Body of pancreas (tissue), 4 donors: ENCODE results near the gene CLEC5A. TPM values are rescaled to one million over a fixed set of nuclear protein-coding genes. Genes with fewer than 3 reads are reported as not detected.

Experiments
- ATAC-seq: fragments of 150-250 bp; one replicate; pipeline ENCODE4 v1.9.1; 2016
- DNase-seq, 4 donors: peaks; one replicate each; pipeline ENCODE4 v3.0.0-alpha.2; 2019
- H3K27ac ChIP-seq, 4 donors: fragments of 200-600 bp; sonication (generic); 1 replicate in 3 of 4; 2 replicates in 1 of 4; pipeline versions ENCODE4 v1.5.1 to v1.6.1; 2016 to 2019; ENCODE audit warnings: mild to moderate bottlenecking in 1 of 4, mixed read lengths in 1 of 4, moderate library complexity in 1 of 4
- H3K27me3 ChIP-seq, 2 donors: fragments of 200-600 bp; sonication (generic); one replicate each; pipeline ENCODE4 v1.6.0; 2016; ENCODE audit warnings: mild to moderate bottlenecking in 1 of 2
- H3K36me3 ChIP-seq, 2 donors: fragments of 200-600 bp; sonication (generic); replicated peaks in 1 of 2; 2 replicates each; pipeline ENCODE4 v1.5.1; 2016; ENCODE audit warnings: low read depth in 2 of 2; ENCODE audit not compliant: insufficient read depth in 1 of 2
- H3K4me1 ChIP-seq: fragments of 200-600 bp; sonication (generic); one replicate; pipeline ENCODE4 v1.6.0; 2016
- H3K4me3 ChIP-seq, 2 donors: fragments of 200-600 bp; sonication (generic); 1 replicate in 1 of 2; 2 replicates in 1 of 2; pipeline ENCODE4 v1.5.1; 2016 to 2019
- H3K9me3 ChIP-seq, 3 donors: fragments of 200-600 bp; sonication (generic); 1 replicate in 2 of 3; 2 replicates in 1 of 3; pipeline ENCODE4 v1.5.1; 2016
- POLR2A ChIP-seq, 3 donors: fragments of 450-650 bp; IDR thresholded peaks; one replicate each; pipeline ENCODE4 v1.6.1; 2016; ENCODE audit warnings: antibody characterized with exemption in 3 of 3, mild to moderate bottlenecking in 2 of 3
- WGBS, 2 donors: methylation state at CpG; one replicate each; pipeline ENCODE4 v1.1.5; 2017; 5-methylcytosine and 5-hydroxymethylcytosine counted together
- intact Hi-C: fragments of 100-400 bp; cut with DNase I; formaldehyde crosslinking; loops from one replicate; pipeline ENCODE4 v1.15.1; 2023
- total RNA-seq, 2 donors: library from RNA; depleted of rRNA; stranded (reverse); fragments of >200 nt; gene quantifications; one replicate each; pipeline ENCODE4 v1.1.0, GENCODE V29; 2016
- TF ChIP-seq, protein P1 (sequence below), 7 experiments: fragments of 450-650 bp in 4 of 7; fragments of 200-600 bp in 3 of 7; sonication (generic) in 3 of 7; IDR thresholded peaks; one replicate each; pipeline ENCODE4 v1.5.1; 2016 to 2019; ENCODE audit warnings: antibody characterized with exemption in 7 of 7

Gene CLEC5A
- total RNA-seq, 2 donors from 2014 or later = 0.99 to 1.6 TPM

DNA sequence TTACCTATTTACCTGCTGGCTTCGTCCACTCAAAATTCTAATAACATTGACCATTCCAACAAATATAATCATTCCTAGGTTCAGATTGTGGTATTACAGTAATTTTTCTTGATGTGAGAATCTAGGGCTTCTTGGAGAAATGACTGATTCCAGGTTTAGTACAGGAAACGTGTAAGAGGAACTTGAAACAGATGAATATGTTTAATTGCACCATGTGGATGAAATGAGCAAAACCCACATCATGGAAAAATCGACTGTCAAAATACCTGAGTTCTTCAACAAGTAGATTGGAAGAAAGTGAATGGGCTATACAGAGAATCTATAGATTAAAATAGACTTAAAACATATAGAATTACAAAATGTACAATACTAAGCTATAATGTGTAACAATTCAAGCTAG lies 55.4 kb downstream of the CLEC5A start:
- no peak overlapping the region for H3K27ac ChIP-seq
- no peak overlapping the region for H3K4me3 ChIP-seq
- H3K9me3 ChIP-seq = no peaks in the 10 kb centered on the region
- H3K27me3 ChIP-seq = no peaks in the 10 kb centered on the region
- intact Hi-C loops = no loop called here
- ATAC-seq = no peak
- 66 to 74% methylated on average over 3 of the region's 3 CpGs for WGBS, 2 donors
- no peak for TF ChIP-seq POLR2A (IDR thresholded peaks at IDR 0.05)
- TF ChIP-seq, protein P1, sequence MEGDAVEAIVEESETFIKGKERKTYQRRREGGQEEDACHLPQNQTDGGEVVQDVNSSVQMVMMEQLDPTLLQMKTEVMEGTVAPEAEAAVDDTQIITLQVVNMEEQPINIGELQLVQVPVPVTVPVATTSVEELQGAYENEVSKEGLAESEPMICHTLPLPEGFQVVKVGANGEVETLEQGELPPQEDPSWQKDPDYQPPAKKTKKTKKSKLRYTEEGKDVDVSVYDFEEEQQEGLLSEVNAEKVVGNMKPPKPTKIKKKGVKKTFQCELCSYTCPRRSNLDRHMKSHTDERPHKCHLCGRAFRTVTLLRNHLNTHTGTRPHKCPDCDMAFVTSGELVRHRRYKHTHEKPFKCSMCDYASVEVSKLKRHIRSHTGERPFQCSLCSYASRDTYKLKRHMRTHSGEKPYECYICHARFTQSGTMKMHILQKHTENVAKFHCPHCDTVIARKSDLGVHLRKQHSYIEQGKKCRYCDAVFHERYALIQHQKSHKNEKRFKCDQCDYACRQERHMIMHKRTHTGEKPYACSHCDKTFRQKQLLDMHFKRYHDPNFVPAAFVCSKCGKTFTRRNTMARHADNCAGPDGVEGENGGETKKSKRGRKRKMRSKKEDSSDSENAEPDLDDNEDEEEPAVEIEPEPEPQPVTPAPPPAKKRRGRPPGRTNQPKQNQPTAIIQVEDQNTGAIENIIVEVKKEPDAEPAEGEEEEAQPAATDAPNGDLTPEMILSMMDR (IDR thresholded peaks at IDR 0.05) = no peak
- no peaks in the 10 kb centered on the region for H3K36me3 ChIP-seq
- no peak for DNase-seq
- H3K4me1 ChIP-seq = no peaks in the 10 kb centered on the region

DNA sequence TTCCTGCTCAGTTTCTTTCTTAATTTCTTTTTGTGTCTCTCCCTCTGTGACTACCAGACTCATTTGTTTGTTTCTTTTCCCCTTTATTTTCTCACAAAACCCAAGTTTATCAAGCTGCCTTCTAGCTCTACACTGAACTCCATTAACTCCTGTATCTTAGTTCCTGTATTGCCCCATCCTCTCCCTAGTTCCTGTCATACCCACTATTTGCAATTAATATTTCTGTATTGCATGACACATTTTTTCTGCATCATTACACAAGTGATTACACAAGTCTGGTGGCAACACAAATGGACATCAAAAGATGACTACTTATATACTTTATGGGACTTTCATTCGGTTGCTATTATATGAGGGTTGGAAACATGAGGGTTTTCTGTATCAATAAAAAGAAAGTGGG lies 57.5 kb downstream of the CLEC5A start:
- 93 to 96% methylated on average over 1 of the region's 1 CpG for WGBS, 2 donors
- no peak overlapping the region for H3K27ac ChIP-seq
- no peak for DNase-seq
- no peaks in the 10 kb centered on the region for H3K27me3 ChIP-seq
- intact Hi-C loops = no loop called here
- no peak overlapping the region for H3K4me3 ChIP-seq
- H3K4me1 ChIP-seq = no peaks in the 10 kb centered on the region
- ATAC-seq = no peak
- H3K9me3 ChIP-seq = no peaks in the 10 kb centered on the region
- no peaks in the 10 kb centered on the region for H3K36me3 ChIP-seq
- TF ChIP-seq, protein P1 (IDR thresholded peaks at IDR 0.05) = no peak
- TF ChIP-seq POLR2A (IDR thresholded peaks at IDR 0.05) = no peak

DNA sequence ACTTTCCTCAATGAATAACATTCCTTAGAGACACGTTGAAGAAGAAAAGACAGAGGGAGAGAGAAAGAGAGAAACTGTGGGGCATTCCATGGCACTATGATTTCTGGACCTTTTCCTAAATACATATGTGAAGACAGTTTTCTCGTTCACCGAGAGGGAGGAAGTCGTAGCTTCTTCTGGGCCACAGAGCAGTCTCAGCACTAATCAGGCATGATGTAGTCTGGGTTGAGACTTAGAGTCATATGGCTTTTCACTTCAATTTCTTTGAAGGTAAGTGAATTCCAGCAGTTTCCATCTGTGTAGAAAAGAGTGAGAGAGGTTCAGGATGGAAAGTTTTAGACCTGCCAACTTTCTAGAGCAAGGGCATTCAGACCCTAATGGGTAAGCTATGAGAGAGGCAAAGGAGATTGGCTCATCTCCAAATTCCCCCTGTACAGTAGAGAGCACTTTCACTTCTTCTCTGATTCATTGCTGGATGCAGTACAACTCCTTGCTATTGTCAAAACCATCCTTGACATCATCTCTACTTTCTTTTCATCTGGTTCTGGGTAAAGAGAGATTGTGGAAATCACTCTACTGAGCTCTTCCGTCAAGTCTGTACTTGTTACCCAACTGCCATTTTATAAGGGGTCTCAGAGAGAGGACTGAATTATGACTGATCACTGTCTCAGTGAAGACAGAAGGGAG lies 62.1 kb downstream of the CLEC5A start:
- TF ChIP-seq, protein P1 (IDR thresholded peaks at IDR 0.05) = no peak
- TF ChIP-seq POLR2A (IDR thresholded peaks at IDR 0.05) = no peak
- H3K4me3 ChIP-seq = no peak overlapping the region
- DNase-seq (no peak), ATAC-seq (no peak)
- no peaks in the 10 kb centered on the region for H3K36me3 ChIP-seq
- 68 to 75% methylated on average over 5 of the region's 5 CpGs for WGBS, 2 donors
- H3K27me3 ChIP-seq = no peaks in the 10 kb centered on the region
- H3K4me1 ChIP-seq = no peaks in the 10 kb centered on the region
- H3K9me3 ChIP-seq = no peaks in the 10 kb centered on the region
- intact Hi-C loops = no loop called here
- H3K27ac ChIP-seq = no peak overlapping the region

DNA sequence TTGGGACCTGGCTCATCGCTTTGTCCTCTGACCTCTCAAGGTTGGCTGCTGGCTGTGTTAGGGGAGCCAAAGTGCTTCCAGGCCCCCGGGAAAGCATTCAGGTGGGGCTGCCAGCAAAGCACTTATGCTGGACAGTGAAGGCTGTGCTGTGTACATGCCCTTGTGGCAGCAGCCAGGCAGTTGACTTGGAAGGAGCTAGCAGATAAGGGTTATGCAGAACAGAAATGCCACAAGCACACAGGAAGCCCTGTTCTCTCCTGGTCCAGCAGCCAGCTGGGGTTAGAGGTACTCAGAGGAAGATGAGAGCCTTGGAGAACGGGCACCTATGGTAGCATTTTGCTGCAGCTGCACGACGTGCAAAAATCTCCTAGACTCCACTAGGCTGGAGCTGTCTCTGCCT lies 65.8 kb downstream of the CLEC5A start:
- no peaks in the 10 kb centered on the region for H3K36me3 ChIP-seq
- H3K4me1 ChIP-seq = no peaks in the 10 kb centered on the region
- H3K4me3 ChIP-seq = no peak overlapping the region
- WGBS, 2 donors = 53 to 59% methylated on average over 5 of the region's 5 CpGs
- no peak for DNase-seq
- H3K27me3 ChIP-seq = no peaks in the 10 kb centered on the region
- no peak overlapping the region for H3K27ac ChIP-seq
- no peaks in the 10 kb centered on the region for H3K9me3 ChIP-seq
- intact Hi-C loops = no loop called here
- TF ChIP-seq, protein P1 (IDR thresholded peaks at IDR 0.05) = no peak
- TF ChIP-seq POLR2A (IDR thresholded peaks at IDR 0.05) = no peak
- no peak for ATAC-seq

DNA sequence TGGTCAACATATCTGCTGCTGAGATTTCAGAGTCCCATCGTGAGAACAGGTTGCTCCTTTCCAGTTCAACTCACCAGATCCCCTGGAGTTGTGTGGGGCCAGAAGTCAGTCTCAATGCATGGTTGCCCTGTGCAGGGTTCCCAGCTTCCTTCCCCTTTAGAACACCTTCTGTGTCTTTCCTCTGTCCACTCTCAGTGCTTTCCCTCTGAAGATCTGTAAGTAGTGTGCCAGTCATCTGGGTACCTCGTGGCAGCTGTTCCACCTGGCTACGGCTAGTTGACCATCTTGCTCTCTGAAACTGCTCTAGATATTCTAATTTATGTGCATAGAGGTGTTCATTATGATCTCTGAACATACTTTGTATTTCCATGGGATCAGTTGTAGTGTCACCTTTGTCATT lies 69.4 kb downstream of the CLEC5A start:
- Histone ChIP-seq H3K9me3 (no peaks in the 10 kb centered on the region), H3K4me1 (no peaks in the 10 kb centered on the region), H3K36me3 (no peaks in the 10 kb centered on the region), H3K27me3 (no peaks in the 10 kb centered on the region), H3K4me3 (no peak overlapping the region), H3K27ac (no peak overlapping the region)
- 87 to 93% methylated on average over 3 of the region's 3 CpGs for WGBS, 2 donors
- ATAC-seq = no peak
- no peak for DNase-seq
- intact Hi-C loops = no loop called here
- TF ChIP-seq, protein P1 (IDR thresholded peaks at IDR 0.05) = no peak
- no peak for TF ChIP-seq POLR2A (IDR thresholded peaks at IDR 0.05)
